ENCODE measurements around the gene KAZALD1.

- TF ChIP-seq GATA2 (IDR thresholded peaks at IDR 0.05; ENCODE audit: low read depth, low read length) (no peak), GATA3 (IDR thresholded peaks at IDR 0.05; ENCODE audit: low read depth, low read length) (no peak)
Measured at GRCh38 chr10:101021239-101021638, 40.5 kb upstream of the KAZALD1 start.

Data from SH-SY5Y (cell line).